ENCODE measurements around the gene CD2BP2.
"Not testable (repeated sequence)": the region's sequence is repeated elsewhere in the genome, so short reads cannot be mapped to it uniquely, and the experiment has no call there.

CD2BP2 gene

GRCh38 chr16:30358990-30359870 lies 4.1 kb upstream of the CD2BP2 start:
- no peak for DNase-seq

DNA sequence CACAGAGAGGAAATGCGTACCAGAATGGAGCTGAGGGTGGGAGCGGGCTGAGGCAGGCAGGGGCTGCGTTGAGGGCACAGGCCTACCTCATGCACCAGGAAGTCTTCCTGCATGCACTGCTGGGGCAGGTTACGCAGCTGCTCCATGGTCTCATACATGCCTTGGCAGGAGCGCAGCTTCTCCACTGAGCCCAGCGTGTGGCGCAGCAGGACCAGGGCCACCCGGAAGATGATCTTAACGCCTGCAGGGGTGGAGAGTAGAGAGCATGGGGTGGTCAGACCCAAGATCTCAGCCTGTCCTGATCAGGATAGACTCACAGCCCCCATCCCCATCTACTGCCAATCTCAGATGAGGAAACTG lies 3.4 kb upstream of the CD2BP2 start:
- no peak for DNase-seq

GRCh38 chr16:30357715-30358576 lies 2.8 kb upstream of the CD2BP2 start:
- no peak for DNase-seq

DNA sequence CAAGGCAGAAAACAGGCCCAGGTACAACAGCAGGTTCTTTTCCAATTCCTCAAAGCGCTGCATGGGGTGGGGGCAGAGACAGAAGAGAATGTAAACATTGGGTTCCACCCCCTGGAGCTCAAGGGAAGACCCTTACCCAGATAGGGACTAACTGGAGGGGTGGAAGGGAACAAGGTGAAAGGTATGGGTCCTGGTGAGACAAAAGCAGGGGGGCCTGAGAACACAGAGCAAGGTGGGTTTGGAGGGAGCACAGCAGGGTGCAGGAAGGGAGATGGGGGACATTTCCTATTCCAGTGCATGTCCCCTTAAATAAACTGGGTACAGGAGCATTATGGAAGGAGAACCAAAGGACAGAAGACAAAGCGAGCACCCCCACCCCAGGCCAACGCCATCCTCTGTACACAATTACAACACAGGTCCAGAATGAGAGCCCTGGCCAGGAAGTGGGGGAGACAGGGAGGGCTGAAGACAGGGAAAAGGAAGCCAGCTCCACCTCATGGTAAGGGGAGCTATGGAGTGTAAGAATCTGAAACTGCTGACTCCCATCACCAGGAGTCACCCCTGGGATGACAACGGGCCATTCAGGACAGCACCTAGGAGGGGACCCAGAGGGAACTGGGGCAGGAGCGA lies 2.1 kb upstream of the CD2BP2 start:
- DNase-seq: no peak

- DNase-seq: no peak
Measured at GRCh38 chr16:30356401-30357084, 1.4 kb upstream of the CD2BP2 start.

DNA sequence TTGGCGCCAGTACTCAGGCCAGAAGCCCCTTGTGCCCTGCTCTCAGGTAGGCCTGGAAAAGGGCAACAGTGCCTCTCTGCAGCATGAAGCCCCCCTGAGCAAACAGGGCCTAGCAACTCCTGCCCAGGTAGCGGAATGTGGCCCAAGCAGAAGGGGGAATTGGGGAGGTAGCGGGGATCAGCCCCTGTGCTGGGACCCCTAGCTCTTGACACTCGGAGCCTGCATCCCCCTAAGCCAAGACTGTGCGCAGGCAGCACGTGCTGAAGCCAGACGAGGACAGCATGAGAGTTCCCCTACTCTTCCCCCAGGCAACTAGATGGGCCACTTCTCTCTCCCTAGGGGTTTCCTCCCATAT lies 823 bp upstream of the CD2BP2 start:
- DNase-seq: no peak

DNA sequence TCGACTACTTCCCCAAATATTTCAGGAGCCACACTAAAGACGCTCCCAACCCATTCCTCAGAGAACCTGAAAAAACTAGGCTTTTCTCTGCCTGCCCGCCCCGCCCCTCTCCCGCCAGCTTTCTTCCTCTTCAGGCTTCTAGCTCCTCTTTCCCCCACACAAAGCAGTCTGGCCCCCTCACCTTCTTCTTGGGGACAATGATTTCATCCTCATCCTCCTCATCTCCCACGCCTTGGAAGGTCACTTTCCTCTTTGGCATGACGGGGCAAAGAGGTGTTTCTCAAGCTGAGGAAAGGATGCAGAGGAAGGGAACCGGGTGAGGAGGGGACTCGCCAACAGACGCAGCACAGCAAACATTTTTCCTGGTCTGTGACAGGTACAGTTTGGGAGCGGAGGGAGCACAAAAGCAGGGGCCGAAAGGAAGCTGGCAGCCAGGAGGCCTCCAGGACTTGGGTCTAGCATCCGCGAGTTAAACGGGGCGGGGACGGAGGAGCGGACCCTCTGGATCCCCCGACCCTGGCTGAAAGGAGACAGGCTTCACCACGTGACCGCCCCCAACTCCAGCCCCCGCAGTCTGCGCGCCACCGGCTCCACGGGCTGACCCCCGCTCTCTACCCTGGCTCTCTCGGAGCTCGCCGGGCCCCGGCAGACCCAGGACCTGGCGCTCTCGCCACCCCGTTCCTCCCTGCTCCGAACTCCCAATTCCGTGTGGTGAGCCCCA lies 525 bp downstream of the CD2BP2 start:
- DNase-seq: no peak

DNA sequence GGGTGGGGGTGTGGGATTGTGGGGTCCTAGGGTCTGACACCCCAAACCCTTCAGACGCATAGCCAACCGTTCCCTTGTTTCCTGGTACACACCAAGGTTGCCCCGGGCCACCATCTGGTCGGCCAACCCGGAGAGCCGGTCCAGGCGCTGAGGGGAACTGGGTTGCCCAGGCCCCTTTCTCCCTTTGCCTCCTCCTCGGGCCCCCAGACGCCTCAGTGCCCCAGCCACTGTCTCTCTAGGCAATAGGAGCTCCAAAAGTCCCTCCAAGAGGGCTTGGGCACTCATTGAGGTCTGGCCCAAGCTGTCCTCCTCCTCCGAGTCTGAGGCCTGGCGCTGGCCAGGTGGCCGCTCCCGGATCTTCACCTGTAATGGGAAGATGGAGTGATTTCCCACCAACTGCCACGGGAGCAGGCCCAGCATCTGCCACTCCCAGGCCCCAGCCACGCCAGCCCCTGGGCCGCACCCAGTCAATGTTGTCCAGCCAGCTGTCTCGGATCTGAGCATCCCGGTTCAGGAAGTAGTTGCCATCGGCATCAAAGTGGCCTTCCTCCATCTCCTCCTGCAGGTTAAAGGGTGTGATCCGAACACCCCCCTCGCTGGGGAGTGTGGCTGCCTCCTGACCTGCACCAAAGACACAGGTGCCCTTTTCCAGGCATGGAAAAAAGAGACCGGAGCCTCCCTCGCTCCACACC lies 1.5 kb downstream of the CD2BP2 start:
- DNase-seq: no peak

- no peak for DNase-seq
Measured at GRCh38 chr16:30352488-30353401, 2.4 kb downstream of the CD2BP2 start.

DNA sequence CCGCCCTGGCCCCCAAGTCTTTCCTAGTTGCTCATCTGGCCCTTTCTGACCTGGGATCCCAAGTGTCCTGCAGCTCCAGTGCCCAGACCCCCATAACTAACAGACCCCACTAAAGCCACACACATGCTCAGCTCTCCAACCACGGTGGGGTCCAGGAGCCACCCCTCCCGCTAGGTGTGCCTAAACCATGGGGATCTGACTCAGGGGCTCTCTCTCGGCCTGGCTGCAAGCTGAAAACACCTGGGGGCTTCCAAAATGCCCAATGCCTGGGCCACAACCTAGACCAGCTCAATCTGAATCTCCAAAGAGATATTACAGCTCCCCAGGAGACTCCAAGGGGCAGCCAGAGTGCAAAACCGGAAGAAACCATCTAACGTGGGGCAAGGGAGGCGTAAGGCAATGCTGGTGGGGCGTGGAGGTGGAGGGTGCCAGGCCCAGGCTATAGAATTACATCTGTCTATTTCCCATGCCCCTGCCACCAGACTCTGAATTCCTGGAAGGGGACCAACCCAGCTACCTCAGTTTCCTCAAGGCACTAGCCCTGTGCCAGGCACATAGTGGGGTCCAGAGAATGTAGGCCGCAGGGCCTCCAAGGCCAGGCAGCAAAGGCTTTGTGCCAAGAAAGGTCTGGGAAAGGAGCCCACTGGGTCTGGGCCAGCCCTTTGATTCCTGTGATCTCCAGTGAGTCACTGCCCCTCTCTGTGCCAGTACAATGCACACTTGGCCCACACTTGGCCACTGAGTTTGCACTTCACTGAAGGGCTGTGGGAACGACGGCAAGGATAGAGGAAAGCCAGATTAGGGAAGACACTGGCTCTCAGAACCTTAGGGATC lies 3.3 kb downstream of the CD2BP2 start:
- DNase-seq: no peak

- no peak for DNase-seq
Measured at GRCh38 chr16:30351001-30351441, 4.1 kb downstream of the CD2BP2 start.

DNA sequence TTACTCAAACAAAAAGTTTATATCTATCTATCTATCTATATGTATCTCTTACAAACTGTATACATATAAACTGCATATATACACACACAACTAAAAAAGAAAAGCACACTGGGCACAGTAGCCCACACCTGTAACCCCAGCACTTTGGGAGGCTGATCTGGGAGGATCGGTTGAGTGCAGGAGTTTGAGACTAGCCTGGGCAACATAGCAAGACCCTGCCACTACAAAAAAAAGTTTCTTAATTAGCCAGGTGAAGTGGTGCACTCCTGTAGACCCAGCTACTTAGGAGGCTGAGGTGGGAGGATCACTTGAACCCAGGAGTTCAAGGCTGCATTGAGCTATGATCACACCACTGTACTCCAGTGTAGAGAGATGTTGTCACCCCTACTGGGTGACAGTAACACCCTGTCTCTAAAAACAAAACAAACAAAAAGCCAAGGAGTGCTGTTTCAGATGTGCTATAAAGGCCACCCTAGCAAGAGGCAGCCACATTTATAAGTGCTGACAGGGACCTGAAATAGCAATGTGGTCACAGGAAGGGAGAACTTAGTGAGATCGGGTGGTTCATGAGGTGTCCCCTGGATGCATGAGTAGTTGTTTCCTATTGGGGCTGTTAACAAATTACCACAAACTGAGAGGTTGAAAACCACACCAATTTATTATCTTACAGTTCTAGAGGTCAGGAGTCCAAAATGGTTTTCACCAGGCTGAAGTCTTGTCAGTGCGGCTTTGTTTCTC lies 4.8 kb downstream of the CD2BP2 start:
- no peak for DNase-seq

GRCh38 chr16:30349675-30350074 lies 5.4 kb downstream of the CD2BP2 start:
- DNase-seq: no peak

DNA sequence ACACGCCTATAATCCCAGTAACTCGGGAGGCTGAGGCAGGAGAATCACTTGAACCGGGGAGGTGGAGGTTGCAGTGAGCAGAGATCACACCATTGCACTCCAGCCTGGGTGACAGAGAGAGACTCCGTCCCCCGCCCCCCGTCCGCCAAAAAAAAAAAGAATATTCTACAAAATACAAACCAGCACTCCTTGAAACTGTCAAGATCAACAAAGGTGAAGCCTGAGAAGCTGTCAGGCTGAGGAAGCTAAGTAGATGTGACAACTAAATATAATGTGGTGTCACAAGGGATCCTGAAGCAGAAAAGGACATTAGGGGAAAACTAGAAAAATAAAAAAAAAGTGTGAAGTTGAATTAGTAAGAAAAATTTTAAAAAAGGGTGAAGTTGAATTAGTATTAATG lies 6.2 kb downstream of the CD2BP2 start:
- no peak for DNase-seq

DNA sequence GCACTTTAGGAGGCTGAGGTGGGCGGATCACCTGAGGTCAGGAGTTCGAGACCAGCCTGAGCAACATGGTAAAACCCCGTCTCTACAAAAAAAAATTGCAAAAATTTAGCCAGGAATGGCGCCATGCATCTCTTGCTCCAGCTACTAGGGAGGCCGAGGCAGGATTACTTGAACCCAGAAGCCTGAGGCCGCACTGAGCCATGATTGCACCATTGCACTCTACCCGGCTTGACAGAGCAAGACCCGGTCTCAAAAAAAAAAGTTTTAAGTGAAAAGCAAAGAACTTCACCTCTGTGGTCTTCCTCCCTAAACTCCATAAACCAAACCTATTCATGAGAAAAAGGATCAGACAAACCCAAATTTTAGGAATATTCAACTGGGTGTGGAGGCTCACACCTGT lies 7.0 kb downstream of the CD2BP2 start:
- DNase-seq: no peak

- DNase-seq: no peak
Measured at GRCh38 chr16:30346286-30346685, 8.8 kb downstream of the CD2BP2 start.

DNA sequence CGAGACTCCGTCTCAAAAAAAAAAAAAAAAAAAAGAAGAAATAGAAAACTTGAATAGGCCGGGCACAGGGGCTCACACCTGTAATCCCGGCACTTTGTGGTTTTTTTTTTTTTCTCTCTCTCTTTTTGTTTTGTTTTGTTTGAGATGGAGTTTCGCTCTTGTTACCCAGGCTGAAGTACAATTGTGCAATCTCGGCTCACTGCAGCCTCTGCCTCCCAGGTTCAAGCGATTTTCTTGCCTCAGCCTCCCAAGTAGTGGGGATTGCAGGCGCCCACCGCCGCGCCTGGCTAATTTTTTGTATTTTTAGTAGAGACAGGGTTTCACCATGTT lies 11.7 kb downstream of the CD2BP2 start:
- not testable (repeated sequence) for DNase-seq

DNA sequence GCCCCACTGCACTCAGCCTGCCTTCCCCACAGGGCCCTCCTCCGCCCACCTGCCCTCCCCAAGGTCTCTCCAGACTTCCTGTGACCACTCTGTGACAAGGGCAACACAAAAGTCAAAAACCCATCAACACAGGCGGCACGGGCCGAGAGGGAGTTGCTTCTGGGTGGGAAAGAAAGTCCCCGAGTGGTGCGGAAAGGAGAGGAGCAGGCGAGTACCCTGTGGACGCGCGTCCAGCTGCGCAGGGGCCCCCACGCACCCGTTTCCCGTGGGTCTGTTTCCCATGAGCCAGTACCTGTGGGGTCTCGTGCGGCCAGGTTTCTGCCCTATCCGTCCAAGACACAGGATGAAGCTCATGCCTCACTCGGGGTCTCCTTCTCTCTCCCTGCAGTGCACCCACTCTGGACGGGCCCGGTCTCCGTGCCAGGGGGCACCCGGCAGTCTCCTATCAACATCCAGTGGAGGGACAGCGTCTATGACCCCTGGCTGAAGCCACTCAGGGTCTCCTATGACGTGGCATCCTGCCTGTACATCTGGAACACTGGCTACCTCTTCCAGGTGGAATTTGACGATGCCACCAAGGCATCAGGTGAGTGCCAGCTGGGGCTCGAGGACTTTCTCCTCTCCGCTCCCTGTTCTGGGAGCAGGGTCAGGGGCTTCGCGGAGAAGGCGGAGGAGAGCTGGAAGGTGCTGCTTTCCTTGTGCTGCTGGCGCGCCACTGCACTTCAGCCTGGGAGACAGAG lies 12.2 kb downstream of the CD2BP2 start:
- DNase-seq: no peak
